Activated CD4-positive, alpha-beta memory T cell treated with anti-CD3 and anti-CD28 coated beads, Interleukin-2, amount 10 ng/mL, durations not matched to agents 7 days and 5 days (primary cell): Measurements from ENCODE around the gene CSTF2T. TPM values are rescaled to one million over a fixed set of nuclear protein-coding genes. Genes with fewer than 3 reads are reported as not detected.

Source experiments
- CTCF ChIA-PET: fragments of 350-600 bp; sonication (Branson Sonifier 250); formaldehyde crosslinking; loops from one replicate; lab custom pipeline; 2021; ENCODE audit warnings: antibody characterized with exemption, inconsistent platforms; lab: Charles Lee
- POLR2A ChIA-PET: fragments of 350-600 bp; sonication (Branson Sonifier 250); formaldehyde crosslinking; loops from one replicate; lab custom pipeline; 2021; ENCODE audit warnings: antibody characterized with exemption; lab: Charles Lee
- DNase-seq: peaks from one replicate; pipeline ENCODE4 v3.0.0-alpha.2; 2020
- H3K27ac Mint-ChIP-seq: one replicate; pipeline ENCODE4 v1.8.0; 2021; ENCODE audit warnings: mild to moderate bottlenecking, mixed read lengths
- H3K27me3 Mint-ChIP-seq: one replicate; pipeline ENCODE4 v1.8.0; 2021; ENCODE audit warnings: mixed read lengths
- H3K36me3 Mint-ChIP-seq: one replicate; pipeline ENCODE4 v1.8.0; 2021; ENCODE audit warnings: low read depth, mixed read lengths
- H3K4me1 Mint-ChIP-seq: one replicate; pipeline ENCODE4 v1.8.0; 2021; ENCODE audit warnings: mixed read lengths
- H3K4me3 Mint-ChIP-seq: one replicate; pipeline ENCODE4 v1.8.0; 2021; ENCODE audit warnings: mild to moderate bottlenecking, mixed read lengths
- H3K9me3 Mint-ChIP-seq: one replicate; pipeline ENCODE4 v1.8.0; 2021; ENCODE audit warnings: mixed read lengths
- total RNA-seq, 2 experiments: library from RNA; stranded (reverse); gene quantifications; one replicate each; pipeline ENCODE4 v1.2.3, GENCODE V29; 2021

The CSTF2T gene
- total RNA-seq, 2 experiments from 2014 or later, result 43.1 to 45.6 TPM

DNA sequence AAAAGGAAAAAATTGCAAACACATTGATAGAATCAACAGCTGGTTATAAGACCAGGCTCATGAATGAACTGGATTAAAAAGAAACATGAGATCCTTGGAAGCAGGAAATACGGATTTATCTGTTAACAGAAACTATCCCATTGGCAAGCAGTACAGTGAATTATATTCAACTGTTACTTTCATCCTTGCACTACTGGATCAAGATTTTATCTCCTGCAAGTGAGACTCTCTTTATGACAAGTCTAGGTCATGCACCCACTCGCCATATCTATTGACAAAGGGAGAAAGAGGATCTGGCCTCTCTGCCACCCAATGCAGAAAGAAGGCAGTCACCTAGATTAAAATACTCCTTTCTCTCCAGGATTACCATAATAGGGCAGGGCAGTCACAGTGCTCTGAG lies 41.4 kb downstream of the CSTF2T start:
- CTCF ChIA-PET, result no interaction called here
- Mint-ChIP-seq H3K36me3 (no peaks in the 10 kb centered on the region), H3K27me3 (peaks cover 3% of the 10 kb centered on the region), H3K27ac (no peak overlapping the region), H3K4me1 (no peaks in the 10 kb centered on the region), H3K4me3 (no peak overlapping the region), H3K9me3 (no peaks in the 10 kb centered on the region)
- no peak for DNase-seq
- POLR2A ChIA-PET, result no interaction called here

DNA sequence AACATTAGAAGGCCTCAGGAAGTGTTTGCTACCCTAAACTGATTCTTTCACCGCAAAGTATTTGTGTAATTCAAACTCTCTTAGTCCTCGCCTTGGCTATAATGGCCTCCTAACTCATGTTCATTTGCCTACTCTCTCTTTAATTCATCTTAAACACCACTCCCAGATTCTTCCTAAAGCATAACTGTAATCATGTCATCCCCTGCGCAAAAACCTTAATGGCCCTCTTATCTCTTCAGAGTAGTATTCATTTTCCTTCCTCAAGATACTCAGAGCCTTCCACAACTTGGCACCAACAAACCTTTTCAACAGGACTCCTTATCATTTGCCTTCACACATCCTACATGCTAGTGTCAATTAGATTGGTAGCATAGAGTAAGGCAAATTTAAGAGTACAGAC lies 42.9 kb downstream of the CSTF2T start:
- H3K27me3 Mint-ChIP-seq, result peaks cover 3% of the 10 kb centered on the region
- no peaks in the 10 kb centered on the region for H3K36me3 Mint-ChIP-seq
- no peaks in the 10 kb centered on the region for H3K9me3 Mint-ChIP-seq
- DNase-seq, result no peak
- ChIA-PET CTCF (no interaction called here), POLR2A (no interaction called here)
- no peak overlapping the region for H3K27ac Mint-ChIP-seq
- no peaks in the 10 kb centered on the region for H3K4me1 Mint-ChIP-seq
- H3K4me3 Mint-ChIP-seq, result no peak overlapping the region

DNA sequence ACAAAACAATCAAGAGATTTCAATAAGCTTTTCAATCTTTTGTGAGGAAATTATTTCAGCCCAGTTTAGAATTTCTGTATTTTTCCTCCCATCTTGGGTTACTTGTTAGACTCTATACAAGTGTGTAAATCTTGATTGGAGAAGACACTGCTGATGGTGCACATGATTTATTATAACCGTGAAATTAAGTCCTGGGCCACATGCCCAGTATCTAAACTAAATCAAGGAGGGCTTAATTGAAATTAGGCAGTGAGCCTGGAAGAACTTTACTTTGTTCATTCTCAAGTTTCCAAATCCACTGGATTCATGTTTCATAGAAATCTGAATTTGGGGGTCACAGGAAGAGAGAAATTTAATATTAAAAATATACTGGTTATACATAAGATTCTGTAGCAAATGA lies 44.5 kb downstream of the CSTF2T start:
- H3K4me3 Mint-ChIP-seq, result no peak overlapping the region
- no peak for DNase-seq
- no peaks in the 10 kb centered on the region for H3K36me3 Mint-ChIP-seq
- POLR2A ChIA-PET, result no interaction called here
- no peaks in the 10 kb centered on the region for H3K4me1 Mint-ChIP-seq
- H3K27ac Mint-ChIP-seq, result no peak overlapping the region
- no peaks in the 10 kb centered on the region for H3K9me3 Mint-ChIP-seq
- CTCF ChIA-PET, result no interaction called here
- H3K27me3 Mint-ChIP-seq, result peaks cover 3% of the 10 kb centered on the region

DNA sequence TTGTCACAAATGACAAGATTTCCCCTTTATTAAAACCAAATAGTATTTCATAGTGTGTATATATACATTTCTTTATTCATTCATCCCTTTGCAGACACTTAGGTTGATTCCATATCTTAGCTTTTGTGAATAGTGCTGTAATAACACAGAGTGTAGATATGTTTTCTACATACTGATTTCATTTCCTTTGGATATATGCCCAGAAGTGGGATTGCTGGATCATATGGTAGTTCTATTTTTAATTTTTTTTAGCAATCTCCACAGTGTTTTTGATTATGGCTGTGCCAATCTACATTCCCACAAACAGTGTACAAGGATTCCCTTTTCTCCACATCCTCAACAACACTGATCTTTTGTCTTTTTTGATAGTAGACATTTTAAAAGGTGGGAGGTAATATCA lies 46.4 kb downstream of the CSTF2T start:
- ChIA-PET CTCF (no interaction called here), POLR2A (no interaction called here)
- Mint-ChIP-seq H3K36me3 (no peaks in the 10 kb centered on the region), H3K4me1 (no peaks in the 10 kb centered on the region), H3K27me3 (peaks cover 3% of the 10 kb centered on the region), H3K27ac (no peak overlapping the region), H3K4me3 (no peak overlapping the region), H3K9me3 (no peaks in the 10 kb centered on the region)
- no peak for DNase-seq

DNA sequence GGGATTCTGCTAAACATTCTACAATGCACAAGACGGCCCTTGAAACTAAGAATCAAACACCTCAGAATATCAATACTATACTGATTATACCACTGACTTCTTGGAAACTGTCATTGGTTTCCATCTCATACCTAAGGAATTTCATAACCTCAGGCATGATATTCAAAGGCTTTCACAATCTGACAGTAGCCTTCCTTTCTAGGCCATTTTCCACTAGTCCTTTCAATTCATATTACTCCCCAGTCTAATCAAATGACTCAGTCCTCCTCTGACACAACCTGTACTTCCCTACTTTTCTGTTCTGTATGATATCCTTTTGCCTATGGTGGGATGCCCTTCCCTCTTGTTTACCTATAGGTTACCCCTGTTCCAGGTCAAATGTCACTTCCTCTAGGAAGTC lies 48.3 kb downstream of the CSTF2T start:
- no peak for DNase-seq
- Mint-ChIP-seq H3K36me3 (no peaks in the 10 kb centered on the region), H3K27me3 (no peaks in the 10 kb centered on the region), H3K9me3 (no peaks in the 10 kb centered on the region), H3K27ac (no peak overlapping the region), H3K4me3 (no peak overlapping the region), H3K4me1 (no peaks in the 10 kb centered on the region)
- ChIA-PET CTCF (no interaction called here), POLR2A (no interaction called here)

DNA sequence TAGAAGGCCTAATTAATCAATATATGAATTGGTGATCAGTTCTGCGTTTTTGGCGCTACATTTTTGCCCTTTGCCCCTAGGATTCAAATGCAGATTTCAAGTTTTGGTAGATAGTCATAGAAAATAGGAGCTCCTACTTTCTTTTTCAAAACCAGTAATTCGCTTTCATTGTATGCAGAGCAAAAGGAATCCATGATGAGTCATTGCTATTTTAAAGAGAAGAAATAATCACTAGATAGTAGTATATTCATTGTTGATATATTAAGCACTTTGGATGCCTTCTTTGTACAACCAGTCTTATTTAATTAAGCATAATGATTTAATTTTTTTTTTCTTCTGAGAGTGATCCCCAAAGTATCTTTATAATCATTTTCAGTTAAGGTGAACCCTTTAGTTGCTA lies 50.3 kb downstream of the CSTF2T start:
- Mint-ChIP-seq H3K27ac (no peak overlapping the region), H3K9me3 (no peaks in the 10 kb centered on the region), H3K27me3 (no peaks in the 10 kb centered on the region), H3K4me3 (no peak overlapping the region), H3K36me3 (no peaks in the 10 kb centered on the region), H3K4me1 (no peaks in the 10 kb centered on the region)
- CTCF ChIA-PET, result no interaction called here
- DNase-seq, result no peak
- POLR2A ChIA-PET, result no interaction called here
